Peyer's patch (tissue), 4 donors: ENCODE data around the gene MBIP.

ENCODE experiments used
- POLR2A ChIP-seq, 2 donors: fragments of 450-650 bp; IDR thresholded peaks; one replicate each; pipeline ENCODE4 v1.5.1; 2017; ENCODE audit warnings: antibody characterized with exemption in 2 of 2, mild to moderate bottlenecking in 2 of 2, moderate library complexity in 2 of 2
- TF ChIP-seq, protein P1 (sequence below), 6 experiments: fragments of 450-650 bp in 4 of 6; fragments of 200-600 bp in 2 of 6; sonication (generic) in 1 of 6; IDR thresholded peaks; one replicate each; pipeline ENCODE4 v1.5.1; 2017 to 2019; ENCODE audit warnings: antibody characterized with exemption in 6 of 6, mild to moderate bottlenecking in 3 of 6, moderate library complexity in 1 of 6

DNA sequence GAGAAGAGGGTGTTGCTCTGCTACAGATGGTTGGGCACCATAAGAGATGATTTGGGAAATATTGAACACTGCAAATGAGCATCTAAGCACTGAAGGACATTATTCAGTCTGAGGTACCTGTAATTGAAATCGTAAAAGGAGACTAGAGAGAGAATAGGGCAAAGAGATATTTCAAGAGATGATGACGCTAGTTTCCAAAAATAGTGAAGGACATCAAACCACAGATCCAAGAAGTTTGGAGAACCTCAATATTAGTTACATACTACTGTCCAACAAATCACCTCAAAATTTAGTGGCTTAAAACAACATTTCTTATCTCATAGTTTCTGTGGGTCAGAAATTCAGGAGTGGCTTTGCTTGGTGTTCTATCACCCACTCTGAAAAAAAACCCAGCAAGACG lies 4.5 kb upstream of the MBIP start:
- no peak for TF ChIP-seq POLR2A (IDR thresholded peaks at IDR 0.05)
- TF ChIP-seq, protein P1, sequence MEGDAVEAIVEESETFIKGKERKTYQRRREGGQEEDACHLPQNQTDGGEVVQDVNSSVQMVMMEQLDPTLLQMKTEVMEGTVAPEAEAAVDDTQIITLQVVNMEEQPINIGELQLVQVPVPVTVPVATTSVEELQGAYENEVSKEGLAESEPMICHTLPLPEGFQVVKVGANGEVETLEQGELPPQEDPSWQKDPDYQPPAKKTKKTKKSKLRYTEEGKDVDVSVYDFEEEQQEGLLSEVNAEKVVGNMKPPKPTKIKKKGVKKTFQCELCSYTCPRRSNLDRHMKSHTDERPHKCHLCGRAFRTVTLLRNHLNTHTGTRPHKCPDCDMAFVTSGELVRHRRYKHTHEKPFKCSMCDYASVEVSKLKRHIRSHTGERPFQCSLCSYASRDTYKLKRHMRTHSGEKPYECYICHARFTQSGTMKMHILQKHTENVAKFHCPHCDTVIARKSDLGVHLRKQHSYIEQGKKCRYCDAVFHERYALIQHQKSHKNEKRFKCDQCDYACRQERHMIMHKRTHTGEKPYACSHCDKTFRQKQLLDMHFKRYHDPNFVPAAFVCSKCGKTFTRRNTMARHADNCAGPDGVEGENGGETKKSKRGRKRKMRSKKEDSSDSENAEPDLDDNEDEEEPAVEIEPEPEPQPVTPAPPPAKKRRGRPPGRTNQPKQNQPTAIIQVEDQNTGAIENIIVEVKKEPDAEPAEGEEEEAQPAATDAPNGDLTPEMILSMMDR (IDR thresholded peaks at IDR 0.05): no peak
